Naive thymus-derived CD4-positive, alpha-beta T cell (primary cell): Measurements from ENCODE around the gene AP5B1. TPM values are rescaled to one million over a fixed set of nuclear protein-coding genes. Genes with fewer than 3 reads are reported as not detected.

Experiments used
- ATAC-seq: fragments of 150-1000 bp; cut with Tn5 transposase; 2 replicates; pipeline ENCODE4 v1.10.0; 2021; ENCODE audit warnings: mild to moderate bottlenecking, moderate library complexity
- CTCF ChIA-PET: fragments of 350-600 bp; sonication (Branson Sonifier 250); formaldehyde crosslinking; loops from one replicate; lab custom pipeline; 2021; ENCODE audit warnings: antibody characterized with exemption; lab: Charles Lee
- POLR2A ChIA-PET: fragments of 350-600 bp; sonication (Branson Sonifier 250); formaldehyde crosslinking; loops from one replicate; lab custom pipeline; 2021; ENCODE audit warnings: antibody characterized with exemption, inconsistent platforms; lab: Charles Lee
- DNase-seq, 9 donors: peaks; one replicate each; pipeline versions ENCODE4 v3.0.0 to v3.0.0-alpha.2; 2020 to 2022; ENCODE audit warnings: mixed read lengths in 1 of 9
- H3K27ac ChIP-seq: one replicate; pipeline ENCODE4 v1.7.0; 2013; ENCODE audit warnings: mild to moderate bottlenecking, low read depth, low read length, moderate library complexity
- H3K27me3 ChIP-seq, 2 donors: one replicate each; pipeline ENCODE4 v1.7.0; 2013; ENCODE audit warnings: low read length in 2 of 2, mild to moderate bottlenecking in 2 of 2, moderate library complexity in 2 of 2; ENCODE audit not compliant: control insufficient read depth in 2 of 2, insufficient read depth in 2 of 2
- H3K36me3 ChIP-seq, 3 experiments: 1 replicate in 2 of 3; 2 replicates in 1 of 3; pipeline ENCODE4 v1.7.0; 2013; ENCODE audit warnings: low read length in 3 of 3, mild to moderate bottlenecking in 3 of 3, moderate library complexity in 1 of 3; ENCODE audit not compliant: insufficient read depth in 3 of 3, control insufficient read depth in 2 of 3
- H3K4me1 ChIP-seq, 2 donors: one replicate each; pipeline ENCODE4 v1.7.0; 2013; ENCODE audit warnings: low read length in 2 of 2, mild to moderate bottlenecking in 2 of 2, moderate library complexity in 1 of 2; ENCODE audit not compliant: control insufficient read depth in 2 of 2, insufficient read depth in 2 of 2
- H3K4me3 ChIP-seq: 2 replicates; pipeline ENCODE4 v1.7.0; 2013; ENCODE audit warnings: mild to moderate bottlenecking, low read length
- H3K9me3 ChIP-seq, 3 experiments: 1 replicate in 2 of 3; 2 replicates in 1 of 3; pipeline ENCODE4 v1.7.0; 2013; ENCODE audit warnings: low read length in 3 of 3; ENCODE audit not compliant: control insufficient read depth in 2 of 3
- H3K27ac Mint-ChIP-seq, 9 donors: one replicate each; pipeline ENCODE4 v1.8.0; 2020 to 2022; ENCODE audit warnings: mixed read lengths in 9 of 9, mild to moderate bottlenecking in 8 of 9, moderate library complexity in 5 of 9, inconsistent platforms in 2 of 9
- H3K27me3 Mint-ChIP-seq, 5 donors: one replicate each; pipeline ENCODE4 v1.8.0; 2021 to 2022; ENCODE audit warnings: mixed read lengths in 5 of 5, mild to moderate bottlenecking in 1 of 5
- H3K36me3 Mint-ChIP-seq, 5 donors: one replicate each; pipeline ENCODE4 v1.8.0; 2020 to 2022; ENCODE audit warnings: mixed read lengths in 5 of 5, mild to moderate bottlenecking in 3 of 5, inconsistent platforms in 1 of 5
- H3K4me1 Mint-ChIP-seq, 7 donors: one replicate each; pipeline ENCODE4 v1.8.0; 2020 to 2022; ENCODE audit warnings: mixed read lengths in 7 of 7, mild to moderate bottlenecking in 3 of 7, inconsistent platforms in 1 of 7
- H3K4me3 Mint-ChIP-seq, 10 donors: one replicate each; pipeline ENCODE4 v1.8.0; 2020 to 2022; ENCODE audit warnings: mild to moderate bottlenecking in 10 of 10, mixed read lengths in 10 of 10, moderate library complexity in 6 of 10, inconsistent platforms in 2 of 10
- H3K9me3 Mint-ChIP-seq, 11 donors: one replicate each; pipeline ENCODE4 v1.8.0; 2020 to 2022; ENCODE audit warnings: mixed read lengths in 11 of 11, mild to moderate bottlenecking in 4 of 11, inconsistent platforms in 1 of 11, moderate library complexity in 1 of 11
- intact Hi-C, 2 donors: fragments of 100-400 bp; cut with micrococcal nuclease; formaldehyde crosslinking; loops; one replicate each; pipeline ENCODE4 v1.15.1; 2023
- polyA plus RNA-seq, 2 donors: library from polyadenylated mRNA; unstranded; fragments of 300-500 nt; fragmentation: Illumina TruSeq; gene quantifications; one replicate each; pipeline ENCODE4 v1.2.3, GENCODE V29; 2021
- total RNA-seq, 6 experiments: library from RNA in 5 of 6; stranded (reverse) in 5 of 6; gene quantifications; 1 replicate in 5 of 6; 2 replicates in 1 of 6; pipeline ENCODE4 v1.2.3 and lab custom pipeline; 2021 to 2026

The AP5B1 gene
- total and polyA plus RNA-seq, 7 experiments from 2014 or later = 8.8 to 31.0 (median 21.7) TPM

DNA sequence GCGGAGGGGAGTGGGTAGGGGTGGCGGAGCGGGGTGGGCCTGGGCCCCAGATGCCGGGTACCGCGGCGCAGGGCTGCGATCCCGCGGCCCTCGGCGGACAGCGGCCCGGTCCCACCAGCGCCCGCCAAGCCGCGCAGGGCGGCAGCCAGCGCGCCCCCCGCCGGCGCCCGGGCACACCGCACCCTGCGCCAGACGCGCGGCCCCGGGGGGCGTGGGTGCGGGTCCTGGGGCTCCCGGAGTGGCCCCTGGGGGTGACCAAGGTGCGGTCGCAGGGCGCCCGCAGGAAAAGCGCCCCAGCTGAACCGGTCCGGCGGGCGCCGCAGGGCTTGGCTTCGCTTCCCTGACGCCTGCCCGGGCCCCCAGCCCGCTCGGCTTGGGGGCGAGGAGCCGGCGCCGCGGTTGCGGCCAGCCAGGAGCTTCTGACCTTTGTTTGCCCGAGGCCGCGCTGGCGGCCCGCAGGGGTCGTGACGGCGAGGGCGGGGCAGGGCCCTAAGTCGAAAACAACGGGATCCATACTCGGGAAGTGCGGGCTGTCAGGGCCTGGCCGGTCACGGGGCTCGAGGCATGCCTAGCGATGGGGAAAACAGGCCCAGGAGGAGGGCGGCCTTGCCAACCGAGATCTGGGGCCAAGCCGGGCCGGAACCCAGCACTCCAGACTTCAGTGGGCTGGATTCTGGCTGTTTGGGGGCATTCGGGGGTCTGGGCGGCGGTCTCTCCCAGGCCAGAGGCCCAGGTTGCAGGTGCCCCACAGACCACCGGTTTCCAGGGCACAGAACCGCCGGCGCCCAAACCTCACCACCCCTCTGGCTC, 581 bp upstream of the AP5B1 start:
- H3K27me3 Mint-ChIP-seq = peaks cover 7 to 27% (median 11%) of the 10 kb centered on the region in 5 donors
- Histone ChIP-seq H3K4me1 (peaks cover 13 to 23% of the 10 kb centered on the region in 2 donors), H3K4me3 (no peak overlapping the region), H3K36me3 (peaks cover 0 to 28% (median 0%) of the 10 kb centered on the region in 3 experiments), H3K27ac (peak overlapping the region; percentile 38), H3K9me3 (no peaks in the 10 kb centered on the region), H3K27me3 (no peaks in the 10 kb centered on the region)
- no peak overlapping the region for H3K27ac Mint-ChIP-seq
- peaks cover 13 to 30% (median 23%) of the 10 kb centered on the region in 7 donors for H3K4me1 Mint-ChIP-seq
- ATAC-seq (peak; percentile 57), DNase-seq (peak in 2 of 9 donors; percentile 30 to 55)
- CTCF ChIA-PET = interaction anchor here (1.2 to 4.4 kb wide), 3 partner anchors 7 to 103 kb away, joined by 3 to 22 read pairs (median 7); no protein-coding TSS in a partner anchor
- peak overlapping the region in 5 of 10 donors; percentile 37 to 87 (median 58) for H3K4me3 Mint-ChIP-seq
- POLR2A ChIA-PET = interaction anchor here (1.1 to 2.2 kb wide), 4 partner anchors 9 to 282 kb away, joined by 3 to 15 read pairs (median 6); partner anchors contain the start of genes MALAT1 and MUS81
- peaks cover 0 to 2% (median 0%) of the 10 kb centered on the region in 5 donors for H3K36me3 Mint-ChIP-seq
- intact Hi-C loops = loop anchor here in 1 of 2 donors (2.0 kb wide), 1 partner anchor 77 kb away; the partner anchor contains the start of gene CFL1
- H3K9me3 Mint-ChIP-seq = no peaks in the 10 kb centered on the region

DNA sequence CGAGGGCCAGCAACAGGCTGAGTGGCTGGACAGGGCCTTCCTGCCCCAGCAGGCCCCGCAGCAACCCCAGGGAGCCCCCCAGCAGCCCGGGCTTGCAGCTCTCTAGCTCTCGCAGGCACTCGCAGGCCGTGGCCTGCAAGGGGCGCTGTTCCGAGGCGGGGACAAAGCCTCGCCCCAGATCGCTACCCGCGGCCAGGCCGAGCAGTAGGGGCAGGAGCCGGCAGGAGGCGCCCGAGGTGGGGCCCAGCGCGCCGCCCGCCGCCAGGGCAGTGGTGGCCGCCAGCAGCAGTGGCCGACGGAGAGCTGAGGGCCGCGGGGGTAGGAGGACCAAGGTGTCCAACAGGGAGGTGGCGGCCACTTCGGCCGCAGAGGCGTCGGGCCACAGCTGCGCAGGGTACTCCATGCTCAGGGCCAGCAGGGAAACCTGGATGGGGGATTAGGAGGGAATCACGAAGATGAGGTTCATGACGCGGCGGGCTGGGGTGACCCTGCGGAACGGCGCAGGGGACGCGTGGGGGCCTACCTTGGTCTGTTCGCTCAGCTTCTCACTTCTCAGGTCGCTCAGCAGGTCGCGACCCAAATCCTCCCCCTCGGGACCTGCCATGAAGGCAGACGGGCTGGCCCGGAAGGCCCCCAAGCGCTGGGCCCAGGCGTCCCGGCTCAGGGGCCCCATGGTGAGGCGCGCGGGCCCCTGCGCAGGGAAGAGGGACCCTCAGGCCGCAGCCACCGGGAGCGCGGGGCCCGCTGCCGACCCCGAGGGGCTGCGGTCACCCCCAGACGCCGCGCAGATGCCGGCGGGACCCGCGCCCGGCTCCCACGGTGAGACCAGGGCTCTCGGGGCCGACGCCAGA, 632 bp downstream of the AP5B1 start:
- Histone ChIP-seq H3K4me3 (peak overlapping the region; percentile 74), H3K9me3 (no peaks in the 10 kb centered on the region), H3K4me1 (peaks cover 7 to 11% of the 10 kb centered on the region in 2 donors), H3K36me3 (peaks cover 0 to 28% (median 0%) of the 10 kb centered on the region in 3 experiments), H3K27me3 (no peaks in the 10 kb centered on the region), H3K27ac (peak overlapping the region; percentile 75)
- no peaks in the 10 kb centered on the region for H3K9me3 Mint-ChIP-seq
- peak overlapping the region; percentile 77 to 91 (median 86) for H3K4me3 Mint-ChIP-seq
- ChIA-PET POLR2A (interaction anchor here (0.9 to 2.2 kb wide), 7 partner anchors 10 to 281 kb away, joined by 3 to 15 read pairs (median 3); partner anchors contain the start of genes MALAT1 and MUS81), CTCF (interaction anchor here (0.7 to 4.4 kb wide), 15 partner anchors 8 to 145 kb away, joined by 3 to 22 read pairs (median 3); partner anchors contain the start of genes CTSW and KAT5)
- intact Hi-C loops = loop anchor here (1.0 to 2.0 kb wide), 4 partner anchors 38 to 209 kb away; partner anchors contain the start of genes CFL1 (in 1 of the 2) and KAT5 (in 1 of the 2)
- H3K36me3 Mint-ChIP-seq = no peaks in the 10 kb centered on the region
- DNase-seq (peak; percentile 55 to 90 (median 72)), ATAC-seq (peak; percentile 84)
- H3K27ac Mint-ChIP-seq = peak overlapping the region in 7 of 9 donors; percentile 39 to 88 (median 73)
- H3K27me3 Mint-ChIP-seq = peaks cover 0 to 17% (median 2%) of the 10 kb centered on the region in 5 donors
- H3K4me1 Mint-ChIP-seq = peaks cover 6 to 21% (median 15%) of the 10 kb centered on the region in 7 donors

DNA sequence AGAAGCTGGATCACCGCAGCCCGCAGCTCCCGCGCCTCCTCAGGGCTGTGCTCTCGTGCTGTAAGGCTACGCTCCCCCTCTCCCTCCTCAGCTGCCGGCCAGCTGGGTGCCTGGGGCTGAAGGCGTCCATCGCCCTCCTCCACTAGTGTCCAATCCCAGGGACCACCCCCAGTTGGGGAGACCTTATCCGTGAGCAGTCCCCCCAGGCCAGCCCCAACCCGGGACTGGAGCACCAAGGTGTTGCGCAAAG, 1.2 kb downstream of the AP5B1 start:
- ChIA-PET POLR2A (interaction anchor here (0.6 to 2.2 kb wide), 3 partner anchors 9 to 80 kb away, joined by 3 to 15 read pairs (median 3); no protein-coding TSS in a partner anchor), CTCF (interaction anchor here (0.8 to 4.4 kb wide), 9 partner anchors 9 to 145 kb away, joined by 3 to 22 read pairs (median 3); partner anchors contain the start of genes CTSW and KAT5)
- no peak overlapping the region for H3K27ac Mint-ChIP-seq

DNA sequence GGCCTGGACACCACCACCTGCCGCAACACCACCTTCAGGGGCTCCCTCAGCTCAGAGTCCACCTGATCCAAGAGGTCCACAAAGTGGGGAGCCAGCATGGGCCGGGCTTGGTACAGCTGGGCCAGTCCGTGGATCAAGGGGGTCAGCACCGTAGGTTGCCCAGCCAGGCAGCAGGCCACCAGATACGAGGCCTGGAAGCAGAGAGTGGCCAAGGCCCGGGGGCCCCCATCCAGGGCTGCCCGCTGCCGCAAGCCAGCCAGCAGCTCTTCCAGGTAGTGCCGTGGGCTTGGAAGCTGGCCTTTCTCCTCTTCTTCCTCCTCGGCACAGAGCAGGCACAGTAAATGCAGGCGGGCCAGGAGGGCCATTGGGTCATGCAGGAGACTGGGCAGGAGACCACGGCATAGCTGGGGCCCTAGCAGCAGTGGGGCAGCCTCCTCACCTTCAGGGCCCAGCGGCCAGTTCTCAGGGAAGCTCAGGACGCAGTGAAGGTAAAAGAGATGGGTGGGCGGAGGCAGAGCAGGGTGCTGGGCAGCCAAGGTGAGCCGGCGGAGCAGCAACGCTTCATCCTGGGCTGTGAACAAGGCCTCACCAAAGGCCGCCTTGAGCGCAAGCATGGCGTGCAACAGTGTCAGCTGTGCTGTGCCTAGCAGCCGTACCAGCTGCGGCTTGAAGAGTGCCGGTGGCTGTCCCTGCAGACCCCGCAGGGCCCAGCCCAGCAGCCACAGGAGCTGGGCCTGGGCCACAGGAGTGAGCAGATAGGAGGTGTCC, 1.7 kb downstream of the AP5B1 start:
- Mint-ChIP-seq H3K4me1 (peaks cover 4 to 19% (median 13%) of the 10 kb centered on the region in 7 donors), H3K27ac (peak overlapping the region in 2 of 9 donors; percentile 73 to 84), H3K4me3 (peak overlapping the region; percentile 59 to 91 (median 76)), H3K27me3 (peaks cover 0 to 9% (median 0%) of the 10 kb centered on the region in 5 donors), H3K36me3 (peaks cover 0 to 2% (median 0%) of the 10 kb centered on the region in 5 donors), H3K9me3 (no peaks in the 10 kb centered on the region)
- Histone ChIP-seq H3K4me3 (peak overlapping the region; percentile 74), H3K4me1 (peaks cover 7 to 10% of the 10 kb centered on the region in 2 donors), H3K9me3 (no peaks in the 10 kb centered on the region), H3K27me3 (no peaks in the 10 kb centered on the region), H3K27ac (no peak overlapping the region), H3K36me3 (peaks cover 0 to 28% (median 0%) of the 10 kb centered on the region in 3 experiments)
- peak in 1 of 9 donors; percentile 21 for DNase-seq
- ChIA-PET CTCF (interaction anchor here (0.6 to 4.4 kb wide), 10 partner anchors 9 to 194 kb away, joined by 3 to 22 read pairs (median 3); partner anchors contain the start of genes CTSW and KAT5), POLR2A (interaction anchor here (0.6 to 2.2 kb wide), 3 partner anchors 9 to 80 kb away, joined by 3 to 15 read pairs (median 3); no protein-coding TSS in a partner anchor)
- ATAC-seq = no peak
- intact Hi-C loops = no loop called here

More for the DNA sequence above, 1.2 kb downstream of the AP5B1 start:
- Mint-ChIP-seq H3K4me3 (peak overlapping the region in 9 of 10 donors; percentile 35 to 91 (median 86)), H3K9me3 (no peaks in the 10 kb centered on the region), H3K4me1 (peaks cover 4 to 19% (median 13%) of the 10 kb centered on the region in 7 donors), H3K27me3 (peaks cover 0 to 12% (median 0%) of the 10 kb centered on the region in 5 donors), H3K36me3 (peaks cover 0 to 2% (median 0%) of the 10 kb centered on the region in 5 donors)
- peak overlapping the region; percentile 75 for H3K27ac ChIP-seq
- peak overlapping the region; percentile 74 for H3K4me3 ChIP-seq
- no peak for ATAC-seq
- no peaks in the 10 kb centered on the region for H3K9me3 ChIP-seq
- peaks cover 0 to 28% (median 0%) of the 10 kb centered on the region in 3 experiments for H3K36me3 ChIP-seq
- intact Hi-C loops = no loop called here
- no peaks in the 10 kb centered on the region for H3K27me3 ChIP-seq
- no peak for DNase-seq
- peaks cover 7 to 10% of the 10 kb centered on the region in 2 donors for H3K4me1 ChIP-seq

DNA sequence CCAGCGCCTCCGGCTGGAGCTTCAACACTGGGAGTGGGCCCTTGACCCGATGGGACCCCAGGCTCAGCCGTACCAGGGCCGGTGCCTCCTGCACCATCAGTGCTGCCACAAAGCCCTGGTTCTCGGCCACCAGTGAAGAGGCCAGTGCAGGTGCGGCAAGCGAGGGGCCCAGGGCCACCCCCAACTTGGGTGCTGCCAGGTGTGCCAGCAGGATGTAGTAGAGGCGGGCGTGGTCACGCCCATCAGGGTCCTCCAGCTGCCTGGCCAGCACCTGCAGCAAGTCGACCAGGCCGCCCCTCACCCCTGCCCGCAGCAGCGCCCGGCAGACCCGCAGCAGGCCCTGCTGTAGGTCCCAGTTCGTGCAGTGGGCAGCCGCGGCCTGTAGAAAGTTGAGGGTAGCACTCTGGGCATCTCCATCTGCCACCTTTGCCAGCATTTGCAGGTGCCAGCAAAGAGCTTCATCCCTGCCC, 2.3 kb downstream of the AP5B1 start:
- Histone ChIP-seq H3K4me3 (no peak overlapping the region), H3K27ac (no peak overlapping the region), H3K27me3 (no peaks in the 10 kb centered on the region), H3K4me1 (peaks cover 7 to 10% of the 10 kb centered on the region in 2 donors), H3K9me3 (no peaks in the 10 kb centered on the region), H3K36me3 (peaks cover 0 to 28% (median 0%) of the 10 kb centered on the region in 3 experiments)
- peaks cover 4 to 21% (median 13%) of the 10 kb centered on the region in 7 donors for H3K4me1 Mint-ChIP-seq
- ATAC-seq (no peak), DNase-seq (peak in 1 of 9 donors; percentile 9)
- ChIA-PET CTCF (interaction anchor here (1.1 to 4.4 kb wide), 4 partner anchors 8 to 67 kb away, joined by 3 to 22 read pairs (median 12); no protein-coding TSS in a partner anchor), POLR2A (no interaction called here)
- H3K27me3 Mint-ChIP-seq = peaks cover 0 to 7% (median 0%) of the 10 kb centered on the region in 5 donors
- H3K36me3 Mint-ChIP-seq = peaks cover 0 to 4% (median 0%) of the 10 kb centered on the region in 5 donors
- H3K27ac Mint-ChIP-seq = no peak overlapping the region
- H3K9me3 Mint-ChIP-seq = no peaks in the 10 kb centered on the region
- peak overlapping the region in 4 of 10 donors; percentile 41 to 87 (median 67) for H3K4me3 Mint-ChIP-seq
- intact Hi-C loops = no loop called here
